ENCODE data around the gene CACYBP.
A peak's percentile ranks its signal among the peaks of the same experiment; 100 is the strongest.
"Not testable (repeated sequence)": the region's sequence is repeated elsewhere in the genome, so short reads cannot be mapped to it uniquely, and the experiment has no call there.

CACYBP gene

DNA sequence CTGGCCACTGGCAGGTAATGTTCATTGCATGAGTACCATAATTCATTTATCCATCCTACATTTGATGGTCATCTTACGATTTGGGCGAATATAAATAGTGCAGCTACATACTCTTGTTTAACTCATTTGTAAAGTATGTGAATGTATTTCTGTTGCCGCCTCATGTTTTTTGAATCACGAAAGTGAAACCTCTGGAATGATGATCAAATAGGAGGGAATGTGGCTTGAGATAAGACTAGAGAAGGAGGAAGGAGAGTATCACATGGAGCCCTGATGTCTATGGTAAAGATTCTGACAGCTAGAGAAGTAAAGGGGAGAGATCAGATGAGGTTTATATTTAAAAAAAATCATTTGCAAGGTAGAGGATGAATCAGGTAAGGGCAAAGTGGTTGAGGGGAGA is 15.5 kb downstream of the CACYBP start:
- Histone ChIP-seq H3K4me3 (no peak overlapping the region), H3K9me3 (no peaks in the 10 kb centered on the region), H3K4me1 (no peaks in the 10 kb centered on the region), H3K27ac (no peak overlapping the region), H3K36me3 (peaks cover 69 to 81% (median 75%) of the 10 kb centered on the region in 3 donors), H3K27me3 (no peaks in the 10 kb centered on the region)
- intact Hi-C loops (cut with DNase I; ENCODE audit: low total_unique reads) = no loop called here
- no peak for DNase-seq
- TF ChIP-seq, protein P1, sequence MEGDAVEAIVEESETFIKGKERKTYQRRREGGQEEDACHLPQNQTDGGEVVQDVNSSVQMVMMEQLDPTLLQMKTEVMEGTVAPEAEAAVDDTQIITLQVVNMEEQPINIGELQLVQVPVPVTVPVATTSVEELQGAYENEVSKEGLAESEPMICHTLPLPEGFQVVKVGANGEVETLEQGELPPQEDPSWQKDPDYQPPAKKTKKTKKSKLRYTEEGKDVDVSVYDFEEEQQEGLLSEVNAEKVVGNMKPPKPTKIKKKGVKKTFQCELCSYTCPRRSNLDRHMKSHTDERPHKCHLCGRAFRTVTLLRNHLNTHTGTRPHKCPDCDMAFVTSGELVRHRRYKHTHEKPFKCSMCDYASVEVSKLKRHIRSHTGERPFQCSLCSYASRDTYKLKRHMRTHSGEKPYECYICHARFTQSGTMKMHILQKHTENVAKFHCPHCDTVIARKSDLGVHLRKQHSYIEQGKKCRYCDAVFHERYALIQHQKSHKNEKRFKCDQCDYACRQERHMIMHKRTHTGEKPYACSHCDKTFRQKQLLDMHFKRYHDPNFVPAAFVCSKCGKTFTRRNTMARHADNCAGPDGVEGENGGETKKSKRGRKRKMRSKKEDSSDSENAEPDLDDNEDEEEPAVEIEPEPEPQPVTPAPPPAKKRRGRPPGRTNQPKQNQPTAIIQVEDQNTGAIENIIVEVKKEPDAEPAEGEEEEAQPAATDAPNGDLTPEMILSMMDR (IDR thresholded peaks at IDR 0.05) = no peak

DNA sequence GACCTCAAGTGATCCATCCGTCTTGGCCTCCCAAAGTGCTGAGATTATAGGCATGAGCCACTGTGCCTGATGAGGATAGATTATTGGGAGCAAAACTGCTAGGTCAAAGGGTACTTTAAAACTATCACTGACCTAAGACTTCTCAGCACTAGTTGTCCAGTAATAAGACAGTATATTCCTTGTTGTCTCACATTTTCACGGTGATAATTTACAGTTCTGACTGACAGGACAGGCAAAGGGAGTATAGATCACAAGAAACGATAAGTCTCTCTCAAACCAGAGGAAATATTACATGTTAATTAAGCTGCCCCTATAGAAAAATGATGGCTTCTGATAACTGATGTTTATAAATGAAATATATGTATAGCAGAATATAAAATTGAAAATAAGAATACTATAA is 19.8 kb downstream of the CACYBP start:
- intact Hi-C loops (cut with DNase I; ENCODE audit: low total_unique reads) = no loop called here
- no peak overlapping the region for H3K4me3 ChIP-seq
- H3K9me3 ChIP-seq = no peaks in the 10 kb centered on the region
- TF ChIP-seq, protein P1 (IDR thresholded peaks at IDR 0.05) = no peak
- no peaks in the 10 kb centered on the region for H3K27me3 ChIP-seq
- DNase-seq = no peak
- H3K36me3 ChIP-seq = peaks cover 28 to 40% (median 38%) of the 10 kb centered on the region in 3 donors
- H3K4me1 ChIP-seq = peaks cover 0 to 20% (median 7%) of the 10 kb centered on the region in 4 donors
- no peak overlapping the region for H3K27ac ChIP-seq

DNA sequence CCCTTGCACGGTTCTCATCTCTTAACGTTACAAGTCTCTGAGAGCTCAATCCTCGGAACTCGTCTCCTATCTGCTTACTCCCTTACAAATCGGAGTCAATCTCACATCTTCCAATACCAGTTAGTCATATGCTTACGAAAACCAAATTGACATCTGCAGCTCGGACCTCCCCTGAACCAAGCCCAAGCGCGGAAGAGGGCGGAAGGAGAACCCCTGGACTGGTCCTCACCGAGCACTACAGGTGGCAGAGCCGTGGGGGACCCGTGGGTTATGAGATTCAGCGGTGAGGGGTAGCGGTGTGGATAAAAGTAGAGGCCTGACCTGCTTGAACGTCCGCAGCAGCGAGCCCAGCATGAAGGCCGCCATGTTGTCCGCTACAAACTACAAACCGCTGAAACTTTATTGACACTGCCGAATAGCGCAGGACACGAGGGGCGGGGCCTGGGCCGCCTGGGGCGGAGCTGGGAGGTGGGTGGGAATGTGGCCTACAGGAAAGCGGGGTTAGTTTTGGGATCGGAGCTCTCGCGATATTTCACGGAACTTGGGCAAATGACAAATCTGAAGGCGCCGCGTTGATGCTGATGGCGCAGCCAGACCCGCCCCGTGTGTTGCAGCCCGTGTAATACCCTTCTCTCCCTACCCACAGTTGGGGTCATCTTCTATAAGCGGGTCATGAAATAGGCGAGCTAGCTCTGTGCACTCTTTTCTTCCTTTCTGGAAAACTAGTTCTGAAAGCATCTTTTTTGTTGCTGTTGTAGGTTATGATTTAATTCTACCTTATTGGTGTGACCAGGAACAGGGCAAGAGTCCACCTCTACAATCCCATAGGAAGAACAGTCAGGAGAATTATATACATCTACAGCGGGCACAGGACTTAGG is 23.5 kb downstream of the CACYBP start, which contains the start of gene MRPS14:
Gene MRPS14 (minus strand): TSS at position 383 of the 879 bp plus-strand sequence. CDS start 17 bp downstream, at position 366.
- Histone ChIP-seq H3K27ac (peak within 1 kb of the TSS; percentile 80 to 86), H3K27me3 (no peaks in the 10 kb centered on the region), H3K4me1 (peaks cover 0 to 20% (median 7%) of the 10 kb centered on the region in 4 donors), H3K4me3 (peak within 1 kb of the TSS; percentile 76 to 95), H3K9me3 (no peaks in the 10 kb centered on the region), H3K36me3 (peaks cover 0 to 2% (median 2%) of the 10 kb centered on the region in 3 donors)
- DNase-seq = peak; percentile 98 to 99
- TF ChIP-seq, protein P1 (IDR thresholded peaks at IDR 0.05) = no peak
- intact Hi-C loops (cut with DNase I; ENCODE audit: low total_unique reads) = no loop called here

DNA sequence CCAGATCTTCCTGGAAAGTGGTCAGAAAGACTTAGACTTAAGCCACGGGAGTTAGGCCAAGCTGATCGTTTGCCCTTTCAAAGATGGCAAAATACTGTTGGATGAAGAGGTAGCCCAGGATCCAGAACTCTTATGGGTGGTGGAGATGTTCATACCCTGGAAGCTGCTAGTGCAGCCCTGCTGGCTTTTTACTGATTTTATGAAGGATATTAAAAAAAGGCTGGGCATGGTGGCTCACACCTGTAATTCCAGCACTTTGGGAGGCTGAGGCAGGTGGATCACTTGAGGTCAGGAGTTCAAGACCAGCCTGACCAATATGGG is 24.1 kb downstream of the CACYBP start:
- peaks cover 0 to 20% (median 7%) of the 10 kb centered on the region in 4 donors for H3K4me1 ChIP-seq
- H3K36me3 ChIP-seq; H3K9me3 ChIP-seq; intact Hi-C loops (cut with DNase I; ENCODE audit: low total_unique reads); DNase-seq; H3K27me3 ChIP-seq: not testable (repeated sequence)
- peak overlapping the region; percentile 76 to 95 for H3K4me3 ChIP-seq
- H3K27ac ChIP-seq = peak overlapping the region; percentile 80 to 86

DNA sequence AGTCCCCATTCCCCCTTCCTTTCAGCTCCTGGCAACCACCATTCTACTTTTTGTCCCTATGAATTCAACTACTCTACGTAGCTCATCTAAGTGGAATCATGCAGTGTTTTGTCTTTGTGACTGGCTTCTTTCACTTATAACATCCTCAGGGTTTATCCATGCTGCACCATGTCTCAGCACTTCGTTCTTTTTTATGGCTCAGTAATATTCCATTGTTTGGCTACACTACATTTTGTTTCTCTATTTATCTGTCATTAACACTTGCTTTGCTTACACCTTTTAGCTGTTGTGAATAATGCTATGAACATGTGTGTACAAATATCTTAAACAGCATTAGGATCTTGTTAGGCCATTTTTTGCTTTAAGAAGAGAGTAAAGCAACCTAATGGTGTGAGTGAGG is 25.0 kb downstream of the CACYBP start:
- intact Hi-C loops (cut with DNase I; ENCODE audit: low total_unique reads) = no loop called here
- Histone ChIP-seq H3K9me3 (no peaks in the 10 kb centered on the region), H3K27me3 (no peaks in the 10 kb centered on the region), H3K36me3 (no peaks in the 10 kb centered on the region), H3K27ac (no peak overlapping the region), H3K4me3 (no peak overlapping the region), H3K4me1 (peaks cover 0 to 20% (median 7%) of the 10 kb centered on the region in 4 donors)
- TF ChIP-seq, protein P1 (IDR thresholded peaks at IDR 0.05) = no peak
- no peak for DNase-seq

DNA sequence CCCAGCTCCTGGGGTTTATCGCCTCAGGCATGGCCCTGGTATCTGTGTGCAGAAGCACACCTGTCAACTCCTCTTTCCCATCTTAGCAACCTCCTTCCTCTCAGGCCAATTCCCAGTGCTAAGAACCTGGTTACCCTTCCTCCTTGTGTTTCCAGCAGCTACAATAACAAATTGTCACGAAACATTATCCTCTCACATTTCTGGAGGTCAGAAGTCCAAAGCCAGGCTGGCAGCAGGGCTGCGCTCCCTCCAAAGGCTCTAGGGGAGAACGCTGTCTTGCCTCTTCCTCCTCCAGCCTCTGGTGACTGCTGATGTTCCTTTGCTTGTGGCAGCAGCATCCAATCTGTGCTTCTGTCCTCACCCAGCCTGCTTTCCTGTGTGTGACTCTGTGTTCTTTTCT is 34.2 kb downstream of the CACYBP start:
- intact Hi-C loops (cut with DNase I; ENCODE audit: low total_unique reads) = loop anchor here (5.0 to 10.0 kb wide), 2 partner anchors 83 to 291 kb away; no protein-coding TSS in a partner anchor
- no peaks in the 10 kb centered on the region for H3K27me3 ChIP-seq
- no peak overlapping the region for H3K27ac ChIP-seq
- no peak overlapping the region for H3K4me3 ChIP-seq
- no peaks in the 10 kb centered on the region for H3K36me3 ChIP-seq
- TF ChIP-seq, protein P1 (IDR thresholded peaks at IDR 0.05) = no peak
- H3K4me1 ChIP-seq = no peaks in the 10 kb centered on the region
- no peaks in the 10 kb centered on the region for H3K9me3 ChIP-seq
- DNase-seq = no peak

Measured in tibial artery (tissue), 4 donors.